HG02840 (cell line): ENCODE measurements around the gene ZNF429.
"Not testable (repeated sequence)": the region's sequence is repeated elsewhere in the genome, so short reads cannot be mapped to it uniquely, and the experiment has no call there.

Experiments used
- ATAC-seq: cut with Tn5 transposase; IDR thresholded peaks from one replicate; pipeline ENCODE4 v1.9.1; 2021; ENCODE audit warnings: mild to moderate bottlenecking, moderate library complexity, moderate number of reproducible peaks; ENCODE audit not compliant: unreplicated experiment, low FRiP score

ZNF429 gene

DNA sequence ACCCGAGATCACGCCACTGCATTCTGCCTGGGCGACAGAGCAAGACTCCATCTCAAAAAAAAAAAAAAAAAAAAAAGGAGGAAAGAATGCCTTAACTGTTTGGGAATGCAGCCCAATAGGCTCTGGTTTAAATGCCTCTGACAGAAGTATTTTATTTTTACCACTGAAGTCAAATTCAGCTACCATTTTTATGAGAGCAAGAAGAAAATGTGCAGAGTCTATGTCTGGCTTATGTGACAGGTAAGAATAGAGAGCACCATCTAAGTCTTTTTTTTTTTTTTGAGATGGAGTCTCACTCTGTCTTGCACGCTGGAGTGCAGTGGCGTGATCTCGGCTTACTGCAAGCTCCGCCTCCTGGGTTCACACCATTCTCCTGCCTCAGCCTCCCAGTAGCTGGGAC lies 7.2 kb downstream of the ZNF429 start:
- not testable (repeated sequence) for ATAC-seq

DNA sequence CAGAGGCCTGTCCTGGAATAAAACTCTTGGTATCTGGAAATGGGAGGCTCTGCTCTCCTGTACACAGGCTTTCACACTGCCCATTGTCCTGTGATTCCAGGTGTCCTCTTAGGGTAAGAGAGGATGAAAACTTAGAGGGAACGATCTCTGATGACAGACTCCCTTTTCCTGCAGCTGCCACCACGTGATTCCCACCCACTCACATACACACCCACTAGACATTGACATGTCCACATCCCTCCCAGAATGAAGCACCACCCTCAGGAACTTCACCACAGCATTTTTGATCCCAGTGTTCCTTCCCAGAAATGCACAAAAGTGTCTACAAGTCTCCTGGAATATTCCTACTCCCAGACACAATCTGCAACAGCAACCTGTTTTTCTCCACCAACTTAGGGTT lies 8.2 kb downstream of the ZNF429 start:
- no peak for ATAC-seq

DNA sequence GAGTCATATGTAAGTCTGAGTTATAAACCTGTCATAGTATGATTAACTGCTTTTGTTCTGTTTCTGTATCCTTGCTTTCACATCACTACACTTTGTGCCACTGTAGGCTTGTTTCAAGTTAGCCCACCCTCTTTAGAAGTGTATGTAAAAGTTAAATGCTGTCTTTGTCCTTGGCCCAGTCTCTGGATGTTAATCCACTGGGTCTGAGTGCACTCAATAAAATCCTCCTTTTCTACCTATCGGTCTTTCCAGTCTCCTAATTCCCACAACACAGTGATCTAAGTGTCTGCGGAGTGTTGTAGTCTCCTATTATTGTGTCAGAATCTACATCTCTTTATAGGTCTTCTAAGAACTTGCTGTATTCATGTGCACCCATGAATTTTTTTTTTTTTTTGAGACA lies 14.1 kb downstream of the ZNF429 start:
- ATAC-seq = no peak

DNA sequence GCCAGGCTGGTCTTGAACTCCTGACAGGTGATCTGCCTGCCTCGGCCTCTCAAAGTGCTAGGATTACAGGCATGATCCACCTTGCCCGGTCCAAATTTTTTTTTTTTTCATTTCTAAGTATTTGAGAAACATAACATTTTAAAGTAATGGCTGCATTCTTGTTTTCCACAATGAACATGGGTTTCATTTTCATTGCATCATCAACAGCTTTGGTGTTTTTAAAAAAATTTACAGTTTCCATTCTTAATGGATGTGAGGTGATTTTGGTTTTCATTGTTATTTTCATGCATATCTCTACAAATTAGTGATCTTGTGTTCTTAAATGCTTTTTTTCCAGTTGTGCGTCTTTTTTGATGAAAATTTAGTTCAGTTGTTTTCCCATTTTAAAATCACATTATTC lies 27.5 kb downstream of the ZNF429 start:
- no peak for ATAC-seq

DNA sequence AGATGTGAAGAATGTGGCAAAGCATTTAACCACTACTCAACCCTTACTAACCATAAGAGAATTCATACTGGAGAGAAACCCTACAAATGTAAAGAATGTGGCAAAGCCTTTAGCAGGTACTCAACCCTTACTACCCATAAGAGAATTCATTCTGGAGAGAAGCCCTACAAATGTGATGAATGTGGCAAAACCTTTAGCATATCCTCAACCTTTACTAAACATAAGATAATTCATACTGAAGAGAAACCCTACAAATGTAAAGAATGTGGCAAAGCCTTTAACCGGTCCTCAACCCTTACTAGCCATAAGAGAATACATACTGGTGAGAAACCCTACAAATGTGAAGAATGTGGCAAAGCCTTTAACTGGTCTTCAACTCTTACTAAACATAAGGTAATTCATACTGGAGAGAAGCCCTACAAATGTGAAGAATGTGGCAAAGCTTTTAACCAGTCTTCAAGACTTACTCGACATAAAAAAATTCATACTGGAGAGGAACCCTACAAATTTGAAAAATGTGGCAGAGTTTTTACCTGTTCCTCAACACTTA lies 31.4 kb downstream of the ZNF429 start:
- ATAC-seq = not testable (repeated sequence)

DNA sequence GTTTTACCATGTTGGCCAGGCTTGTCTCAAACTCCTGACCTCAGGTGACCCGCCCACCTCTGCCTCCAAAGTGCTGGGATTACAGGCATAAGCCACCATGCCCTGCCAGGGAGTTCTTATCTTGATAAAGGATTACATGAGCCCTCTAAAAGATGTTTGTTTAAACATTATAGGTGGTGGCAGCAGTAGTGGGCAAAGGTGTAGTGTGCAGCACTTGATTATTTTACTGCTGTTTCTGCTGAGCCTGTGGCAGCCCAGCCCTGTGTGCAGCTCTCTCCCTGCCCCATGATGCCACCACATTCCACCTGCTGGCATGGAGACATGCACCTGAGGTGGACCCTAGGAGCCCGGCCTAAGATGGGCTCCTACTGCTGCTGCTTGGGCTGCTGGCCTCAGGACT lies 54.0 kb downstream of the ZNF429 start:
- no peak for ATAC-seq

DNA sequence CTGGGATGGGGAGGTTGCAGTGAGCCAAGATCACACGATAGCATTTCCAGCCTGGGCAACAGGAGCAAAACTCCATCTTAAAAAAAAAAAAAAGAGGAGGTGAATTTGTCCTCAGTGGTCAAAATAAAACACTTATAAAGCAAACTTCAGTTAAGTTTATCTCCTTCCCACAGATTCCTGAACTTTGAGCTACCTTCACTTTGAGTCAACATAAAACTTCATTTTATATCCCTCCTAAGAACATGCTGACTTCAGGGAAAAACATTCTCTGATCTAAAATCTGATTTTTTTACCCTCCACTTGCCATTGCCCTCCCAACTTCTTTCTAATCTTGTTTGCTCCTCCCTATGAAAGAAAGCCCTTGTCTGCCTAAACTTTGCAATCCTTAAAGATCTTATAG lies 59.0 kb downstream of the ZNF429 start:
- no peak for ATAC-seq

DNA sequence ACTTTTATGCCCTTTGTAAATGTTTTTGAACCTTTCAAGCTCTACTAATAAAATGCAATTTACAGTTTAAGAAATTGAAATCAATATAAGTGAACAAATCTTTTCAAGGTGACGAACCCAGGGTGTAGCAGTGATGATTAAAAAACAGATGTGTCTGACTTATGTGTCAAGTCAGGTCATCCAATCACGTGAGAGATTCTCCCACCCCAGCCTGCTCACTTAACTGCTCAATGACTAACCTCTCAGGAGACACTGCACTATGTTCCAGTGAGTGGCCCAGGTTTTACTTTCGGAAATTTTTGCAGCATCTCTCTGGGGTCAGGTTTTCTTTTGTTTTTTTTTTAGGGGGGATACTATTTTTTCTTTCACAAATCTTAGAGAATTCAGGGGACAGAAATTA lies 60.7 kb downstream of the ZNF429 start:
- no peak for ATAC-seq

DNA sequence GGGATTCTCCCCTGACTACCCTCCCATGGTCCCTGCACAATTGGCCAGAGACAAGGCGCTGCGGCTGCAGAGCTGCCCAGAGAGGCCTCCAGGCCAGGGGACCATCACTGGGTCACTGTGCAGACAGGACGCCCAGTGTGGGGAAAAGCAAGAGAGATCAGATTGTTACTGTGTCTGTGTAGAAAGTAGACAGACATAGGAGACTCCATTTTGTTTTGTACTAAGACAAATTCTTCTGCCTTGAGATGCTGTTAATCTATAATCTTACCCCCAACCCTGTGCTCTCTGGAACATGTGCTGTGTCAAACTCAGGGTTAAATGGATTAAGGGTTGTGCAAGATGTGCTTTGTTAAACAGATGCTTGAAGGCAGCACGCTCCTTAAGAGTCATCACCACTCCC lies 62.4 kb downstream of the ZNF429 start:
- ATAC-seq = not testable (repeated sequence)

DNA sequence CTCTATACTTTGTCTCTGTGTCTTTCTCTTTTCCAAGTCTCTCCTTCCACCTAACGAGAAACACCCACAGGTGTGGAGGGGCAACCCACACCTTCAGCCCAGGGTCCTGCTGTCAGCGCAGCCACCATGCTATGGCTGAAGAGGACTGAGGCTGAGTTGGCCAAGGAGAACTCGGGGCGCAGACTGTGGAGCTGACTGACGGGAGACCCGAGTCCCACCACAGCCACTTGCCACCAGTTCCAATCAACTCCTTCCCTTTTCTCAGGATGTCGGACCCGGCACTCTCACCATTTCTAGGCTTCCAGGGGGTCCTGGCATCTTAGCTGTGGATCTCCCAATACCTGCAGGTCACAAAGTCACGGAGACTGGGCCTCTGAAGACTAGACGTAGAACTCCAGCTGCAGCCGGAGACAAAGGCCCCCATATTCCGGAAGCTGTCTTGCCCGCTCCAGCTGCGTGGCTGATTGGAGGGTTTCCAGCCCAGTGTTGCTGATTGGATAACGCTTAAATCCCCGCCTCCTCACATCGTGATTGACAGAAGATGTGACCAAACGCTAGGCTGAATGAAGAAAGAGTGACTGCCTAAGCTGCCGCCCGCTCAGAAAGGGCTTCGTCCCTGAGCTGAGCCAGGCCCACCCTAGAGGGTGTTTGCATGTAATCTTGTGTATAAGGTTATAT lies 63.6 kb downstream of the ZNF429 start:
- ATAC-seq = no peak

DNA sequence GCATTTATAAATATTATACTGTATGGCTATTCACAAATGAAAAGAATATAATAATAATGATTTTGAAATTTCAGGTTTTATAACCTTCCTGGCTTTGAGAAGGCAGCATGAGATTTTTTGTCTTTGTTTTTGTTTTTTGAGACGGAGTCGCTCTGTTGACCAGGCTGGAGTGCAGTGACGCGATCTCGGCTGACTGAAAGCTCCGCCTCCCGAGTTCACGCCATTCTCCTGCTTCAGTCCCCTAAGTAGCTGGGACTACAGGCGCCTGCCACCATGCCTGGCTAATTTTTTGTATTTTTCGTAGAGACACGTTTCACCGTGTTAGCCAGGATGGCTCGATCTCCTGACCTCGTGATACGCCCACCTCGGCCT lies 64.1 kb downstream of the ZNF429 start:
- no peak for ATAC-seq

DNA sequence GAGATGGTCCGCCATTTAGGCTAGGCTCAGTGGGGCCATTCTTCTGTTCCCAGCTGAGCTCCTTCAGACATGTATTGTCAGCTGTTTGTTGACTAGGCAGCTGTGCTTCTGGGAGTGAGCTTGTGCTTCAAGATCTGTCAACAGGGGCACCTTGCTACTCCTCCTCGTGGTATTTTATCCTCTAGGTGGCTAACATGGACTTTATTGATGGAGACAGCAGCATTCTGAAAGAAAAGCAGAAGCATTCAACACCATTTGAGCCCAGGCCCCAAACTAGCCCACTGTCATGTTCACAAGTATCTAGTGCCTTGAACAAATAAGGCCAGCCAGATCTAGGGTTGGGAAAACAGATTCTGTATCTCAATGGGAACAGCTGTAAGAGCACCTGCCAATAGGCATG lies 65.9 kb downstream of the ZNF429 start:
- no peak for ATAC-seq

DNA sequence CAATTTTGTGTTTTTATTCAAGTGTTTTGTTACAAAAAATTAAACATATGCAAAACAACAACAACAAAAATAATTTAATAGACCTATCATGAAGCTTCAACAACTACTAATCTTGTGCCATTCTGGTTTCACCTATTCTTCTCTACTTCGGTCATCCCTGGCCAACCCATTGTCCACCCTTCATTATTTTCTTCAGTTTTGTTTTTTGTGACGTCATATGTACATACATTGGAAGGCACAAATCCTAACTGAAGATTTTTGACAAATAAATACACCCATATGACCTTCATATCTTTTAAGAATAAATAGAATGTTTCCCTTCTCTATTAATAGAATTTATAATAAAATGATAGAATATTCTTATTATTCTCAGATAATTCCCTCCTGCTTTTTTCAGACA lies 69.2 kb downstream of the ZNF429 start:
- no peak for ATAC-seq

DNA sequence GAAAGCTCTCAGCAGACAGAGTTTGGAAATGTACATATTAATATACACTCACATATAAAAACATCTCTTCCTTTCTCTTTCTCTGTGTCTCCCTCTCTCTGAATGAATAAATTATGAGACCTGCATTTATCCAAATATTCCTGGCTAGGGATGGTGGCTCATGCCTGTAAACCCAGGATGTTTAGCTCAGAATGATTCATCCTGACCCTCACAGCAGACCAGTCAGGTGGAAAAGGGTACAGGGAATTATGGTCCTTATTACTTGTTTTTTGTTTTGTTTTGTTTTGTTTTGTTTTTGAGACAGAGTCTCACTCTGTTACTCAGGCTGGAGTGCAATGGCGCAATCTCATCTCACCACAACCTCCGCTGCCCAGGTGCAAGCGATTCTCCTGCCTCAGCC lies 71.1 kb downstream of the ZNF429 start:
- ATAC-seq = no peak

DNA sequence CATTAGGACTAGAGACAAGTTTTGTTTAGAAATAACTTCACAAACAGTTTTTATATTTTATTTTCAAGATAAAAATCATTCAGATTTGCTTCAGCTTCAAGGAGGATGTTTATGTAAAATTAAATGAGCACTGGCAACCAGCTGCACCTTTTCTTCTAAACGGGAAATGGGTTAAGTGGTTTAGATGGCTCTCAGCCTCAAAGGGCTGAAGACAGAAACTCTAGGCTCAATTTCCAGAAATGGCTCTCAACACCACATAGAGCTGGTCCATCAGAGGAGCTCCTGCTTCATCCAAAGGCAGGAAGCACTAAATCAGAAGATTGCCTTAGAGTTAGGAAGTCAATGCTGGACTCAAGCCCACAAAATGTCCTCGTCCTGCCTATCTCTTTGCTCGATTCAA lies 74.7 kb downstream of the ZNF429 start:
- ATAC-seq = no peak

DNA sequence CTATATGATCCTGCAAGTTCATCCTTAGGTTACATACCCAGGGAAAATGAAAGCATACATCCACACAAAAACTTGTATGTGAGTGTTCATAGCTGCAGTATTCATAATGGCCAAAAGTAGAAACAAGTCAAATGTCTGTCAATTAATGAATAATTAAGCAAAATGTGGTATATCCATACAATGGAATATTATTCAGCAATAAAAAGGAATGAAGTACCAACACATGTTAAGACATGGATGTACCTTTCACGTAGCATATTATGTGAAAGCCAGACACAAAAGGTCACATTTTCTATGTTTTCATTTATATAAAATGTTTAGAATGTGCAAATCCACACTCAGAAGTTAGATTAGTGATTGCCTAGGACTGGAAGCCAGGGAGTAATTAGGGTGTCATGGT lies 75.4 kb downstream of the ZNF429 start:
- ATAC-seq = no peak

DNA sequence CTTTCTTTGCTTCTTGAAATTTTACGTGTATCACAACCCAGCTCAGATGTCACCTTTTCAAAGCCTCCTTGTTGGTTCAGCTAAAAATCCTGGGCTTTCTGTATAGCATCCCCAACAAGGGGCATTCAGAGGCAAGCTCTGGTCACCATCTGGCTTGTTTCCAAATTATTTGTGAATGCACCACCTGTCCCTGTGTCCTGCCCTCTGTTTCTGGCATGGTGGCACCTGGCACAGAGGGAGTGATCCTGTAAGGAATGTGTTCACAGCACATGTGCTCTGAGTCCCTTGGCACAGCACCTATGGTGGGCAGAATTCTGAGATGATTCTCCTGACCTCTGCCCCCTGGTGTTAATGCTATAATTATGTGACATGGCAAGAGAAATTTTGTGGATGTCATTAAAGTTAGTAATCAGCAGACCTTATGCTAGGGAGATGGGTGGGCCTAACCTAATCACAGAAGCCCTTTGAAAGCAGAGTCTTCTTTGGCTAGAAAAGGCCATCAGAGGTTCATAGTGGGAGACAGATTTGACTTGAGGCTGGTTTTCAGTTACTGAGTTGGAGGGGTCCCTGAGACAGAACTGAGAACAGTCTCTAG lies 76.3 kb downstream of the ZNF429 start:
- no peak for ATAC-seq

DNA sequence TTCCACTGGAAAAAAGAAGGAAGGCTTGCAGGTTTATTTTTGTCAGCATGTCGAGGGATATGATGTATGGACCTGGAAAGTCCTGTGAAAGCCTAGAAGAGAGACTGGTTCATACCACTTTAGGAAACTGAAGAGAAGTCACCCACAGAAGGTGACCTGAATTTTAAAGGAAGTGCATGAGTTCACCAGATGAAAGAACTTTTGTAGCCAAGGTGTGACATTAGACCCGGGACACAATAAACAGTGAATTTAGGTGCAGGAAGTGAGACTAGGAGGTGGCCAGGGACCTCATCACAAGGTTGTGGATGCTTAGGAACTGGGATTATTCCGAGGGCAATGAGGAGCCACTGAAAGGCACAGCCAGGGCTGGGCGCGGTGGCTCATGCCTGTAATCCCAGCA lies 79.1 kb downstream of the ZNF429 start:
- no peak for ATAC-seq

DNA sequence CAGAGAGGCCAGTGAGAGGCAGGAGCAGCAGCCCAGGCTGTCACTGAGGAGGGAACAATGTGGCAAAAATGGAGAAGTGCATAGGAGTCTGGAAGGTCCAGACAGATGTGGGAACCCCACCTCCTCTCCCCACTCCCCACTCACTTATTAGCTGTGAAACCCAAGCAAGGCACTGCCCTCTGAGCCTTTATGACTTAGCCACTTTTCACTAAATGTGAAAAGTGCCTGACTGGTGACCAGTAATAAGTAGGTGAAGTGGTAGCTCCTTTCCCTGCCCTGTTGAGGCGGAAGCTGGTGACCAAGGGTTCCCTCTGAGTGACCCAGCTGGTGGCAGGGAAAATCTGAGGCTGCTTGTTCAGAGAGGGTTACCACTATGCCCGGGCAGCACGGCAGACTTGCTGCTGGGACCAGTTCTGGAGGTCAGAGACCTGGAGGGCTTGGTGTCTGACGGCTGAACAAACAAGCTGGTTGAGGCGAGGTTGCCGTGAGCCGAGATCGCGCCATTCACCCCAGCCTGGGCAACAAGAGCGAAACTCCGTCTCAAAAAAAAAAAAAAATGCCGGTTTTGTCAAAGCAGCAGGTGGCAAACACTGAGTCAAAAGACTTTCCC lies 80.0 kb downstream of the ZNF429 start:
- no peak for ATAC-seq

DNA sequence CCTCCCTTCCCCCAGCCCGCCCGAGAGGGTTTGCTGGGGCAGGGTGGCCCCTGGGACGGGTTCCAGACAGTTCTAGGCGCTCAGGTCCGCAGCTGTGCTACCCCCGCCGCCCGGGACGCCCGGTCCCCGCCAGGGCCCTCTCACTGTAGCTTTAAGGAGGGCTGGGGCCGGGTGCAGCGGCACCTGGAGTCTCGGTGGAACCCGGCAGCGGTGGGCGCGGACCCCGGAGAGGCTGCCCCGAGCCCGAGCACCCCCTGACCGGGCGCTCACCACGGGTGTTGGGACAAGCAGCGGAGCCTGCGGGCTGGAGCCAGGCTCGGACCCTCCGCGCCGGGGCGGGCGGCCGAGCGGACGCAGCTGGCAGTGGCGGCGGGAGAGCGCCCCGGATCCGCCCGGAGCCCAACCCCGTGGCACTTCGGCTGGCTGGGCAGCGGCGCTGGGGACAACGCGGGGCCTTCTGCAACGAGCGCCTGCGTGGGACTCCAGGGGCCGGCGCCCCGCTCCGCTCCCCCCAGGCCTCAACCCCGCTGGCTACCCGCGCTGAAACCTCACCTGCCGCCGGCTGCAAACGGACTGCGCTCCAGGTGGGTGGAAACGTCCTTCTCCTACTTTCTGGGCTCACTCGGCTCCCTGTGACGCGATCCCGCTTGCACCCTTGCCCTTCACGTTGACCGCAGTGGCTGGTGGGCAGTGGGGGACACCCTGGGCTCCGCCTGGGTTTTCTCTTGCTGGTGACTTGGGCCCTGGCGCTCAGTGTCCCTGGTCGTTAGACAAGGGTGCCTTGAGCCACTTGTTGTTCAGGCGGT lies 81.1 kb downstream of the ZNF429 start:
- ATAC-seq = no peak

DNA sequence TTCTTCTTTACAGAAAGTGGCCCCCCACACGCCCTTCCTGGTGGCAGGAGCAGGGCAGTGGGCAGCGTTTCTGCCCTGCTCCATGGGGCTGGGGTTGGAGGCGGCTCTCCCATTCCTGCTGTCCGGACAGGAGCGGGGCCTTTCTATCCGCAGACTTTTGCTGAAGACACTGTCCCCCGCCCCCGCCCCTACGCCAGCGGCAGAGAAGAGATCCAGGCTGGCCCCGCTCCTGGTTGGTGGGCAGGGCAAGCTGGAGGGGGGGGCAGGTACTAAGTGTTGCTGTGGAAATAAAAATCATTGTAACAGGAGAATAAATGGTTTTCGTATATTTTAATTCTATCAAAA lies 81.7 kb downstream of the ZNF429 start:
- no peak for ATAC-seq
